ENCODE results near the gene JAKMIP1.

The JAKMIP1 gene

GRCh38 chr4:6162885-6163284 is 37.5 kb downstream of the JAKMIP1 start:
- Histone ChIP-seq H3F3A (ENCODE audit: control insufficient read depth, insufficient read depth) (no peaks in the 10 kb centered on the region), H3K4me1 (ENCODE audit: control insufficient read depth, low read length) (no peaks in the 10 kb centered on the region), H3K9me2 (replicated peaks; ENCODE audit: control insufficient read depth, low read length) (no peaks in the 10 kb centered on the region), H3K4me3 (ENCODE audit: low read length) (no peak overlapping the region), H3K27me3 (ENCODE audit: control insufficient read depth, low read length) (no peaks in the 10 kb centered on the region), H3K79me2 (ENCODE audit: control insufficient read depth, low read length) (no peaks in the 10 kb centered on the region), H3K27ac (ENCODE audit: low read depth, low read length) (no peak overlapping the region), H3K4me2 (ENCODE audit: low read length) (no peak overlapping the region), H3K9me3 (ENCODE audit: control insufficient read depth, insufficient read depth, low read length) (no peaks in the 10 kb centered on the region), H4K20me1 (ENCODE audit: control insufficient read depth, insufficient read depth, low read depth, low read length) (no peaks in the 10 kb centered on the region), H3K36me3 (ENCODE audit: control insufficient read depth, low read length) (no peaks in the 10 kb centered on the region)
- TF ChIP-seq CTCF (IDR thresholded peaks at IDR 0.05; ENCODE audit: low read depth, low read length, poor library complexity, severe bottlenecking) (no peak), EZH2phosphoT487 (IDR thresholded peaks at IDR 0.05; ENCODE audit: borderline replicate concordance, low read length) (no peak)

GRCh38 chr4:6161921-6162464 is 38.4 kb downstream of the JAKMIP1 start:
- Histone ChIP-seq H3K4me2 (ENCODE audit: low read length) (no peak overlapping the region), H3K4me1 (ENCODE audit: control insufficient read depth, low read length) (no peaks in the 10 kb centered on the region), H3K9me3 (ENCODE audit: control insufficient read depth, insufficient read depth, low read length) (no peaks in the 10 kb centered on the region), H3K27me3 (ENCODE audit: control insufficient read depth, low read length) (no peaks in the 10 kb centered on the region), H3F3A (ENCODE audit: control insufficient read depth, insufficient read depth) (no peaks in the 10 kb centered on the region), H3K36me3 (ENCODE audit: control insufficient read depth, low read length) (no peaks in the 10 kb centered on the region), H4K20me1 (ENCODE audit: control insufficient read depth, insufficient read depth, low read depth, low read length) (no peaks in the 10 kb centered on the region), H3K79me2 (ENCODE audit: control insufficient read depth, low read length) (no peaks in the 10 kb centered on the region), H3K4me3 (ENCODE audit: low read length) (no peak overlapping the region), H3K9me2 (replicated peaks; ENCODE audit: control insufficient read depth, low read length) (no peaks in the 10 kb centered on the region), H3K27ac (ENCODE audit: low read depth, low read length) (no peak overlapping the region)
- TF ChIP-seq EZH2phosphoT487 (IDR thresholded peaks at IDR 0.05; ENCODE audit: borderline replicate concordance, low read length), result no peak
- no peak for TF ChIP-seq CTCF (IDR thresholded peaks at IDR 0.05; ENCODE audit: low read depth, low read length, poor library complexity, severe bottlenecking)

GRCh38 chr4:6160536-6160935 is 39.8 kb downstream of the JAKMIP1 start:
- no peak overlapping the region for H3K27ac ChIP-seq (ENCODE audit: low read depth, low read length)
- no peaks in the 10 kb centered on the region for H3K27me3 ChIP-seq (ENCODE audit: control insufficient read depth, low read length)
- H3K4me3 ChIP-seq (ENCODE audit: low read length), result no peak overlapping the region
- no peak overlapping the region for H3K4me2 ChIP-seq (ENCODE audit: low read length)
- H3K9me2 ChIP-seq (replicated peaks; ENCODE audit: control insufficient read depth, low read length), result no peaks in the 10 kb centered on the region
- no peaks in the 10 kb centered on the region for H3K4me1 ChIP-seq (ENCODE audit: control insufficient read depth, low read length)
- H3K36me3 ChIP-seq (ENCODE audit: control insufficient read depth, low read length), result no peaks in the 10 kb centered on the region
- no peaks in the 10 kb centered on the region for H3F3A ChIP-seq (ENCODE audit: control insufficient read depth, insufficient read depth)
- TF ChIP-seq CTCF (IDR thresholded peaks at IDR 0.05; ENCODE audit: low read depth, low read length, poor library complexity, severe bottlenecking) (no peak), EZH2phosphoT487 (IDR thresholded peaks at IDR 0.05; ENCODE audit: borderline replicate concordance, low read length) (no peak)
- no peaks in the 10 kb centered on the region for H4K20me1 ChIP-seq (ENCODE audit: control insufficient read depth, insufficient read depth, low read depth, low read length)
- no peaks in the 10 kb centered on the region for H3K79me2 ChIP-seq (ENCODE audit: control insufficient read depth, low read length)
- H3K9me3 ChIP-seq (ENCODE audit: control insufficient read depth, insufficient read depth, low read length), result no peaks in the 10 kb centered on the region
